Measurements from ENCODE around the gene JADE1.

Gene JADE1

DNA sequence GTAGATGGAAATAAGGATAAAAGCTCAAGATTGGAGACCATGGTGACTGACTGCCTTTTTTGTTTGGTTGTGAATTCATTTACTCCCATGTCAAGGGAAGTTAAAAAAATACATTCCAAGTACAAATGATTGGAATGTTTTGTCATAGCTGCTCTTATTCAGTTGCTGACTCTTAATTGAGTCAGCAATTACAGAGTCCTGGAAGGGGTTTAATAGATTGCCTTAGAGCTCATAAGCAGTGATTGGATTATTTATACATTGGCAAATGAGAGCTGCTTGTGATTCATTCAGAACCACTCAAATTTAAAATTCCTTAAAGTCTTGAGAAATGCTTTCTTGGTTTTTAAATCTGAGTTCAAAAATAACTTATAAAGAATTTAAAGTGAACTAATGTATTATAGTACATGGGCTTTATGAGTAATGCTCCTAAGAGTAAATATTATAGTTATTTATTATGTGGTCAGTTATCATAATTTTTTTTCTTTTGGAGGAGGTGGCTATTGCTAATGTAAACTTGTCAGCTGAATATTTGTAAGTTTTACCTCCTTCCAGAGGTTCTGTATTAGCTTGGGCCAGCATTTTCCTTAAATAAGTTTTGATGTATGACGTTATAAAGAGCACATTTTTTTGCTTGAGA lies 13.6 kb downstream of the JADE1 start:
- TF ChIP-seq, protein P1, sequence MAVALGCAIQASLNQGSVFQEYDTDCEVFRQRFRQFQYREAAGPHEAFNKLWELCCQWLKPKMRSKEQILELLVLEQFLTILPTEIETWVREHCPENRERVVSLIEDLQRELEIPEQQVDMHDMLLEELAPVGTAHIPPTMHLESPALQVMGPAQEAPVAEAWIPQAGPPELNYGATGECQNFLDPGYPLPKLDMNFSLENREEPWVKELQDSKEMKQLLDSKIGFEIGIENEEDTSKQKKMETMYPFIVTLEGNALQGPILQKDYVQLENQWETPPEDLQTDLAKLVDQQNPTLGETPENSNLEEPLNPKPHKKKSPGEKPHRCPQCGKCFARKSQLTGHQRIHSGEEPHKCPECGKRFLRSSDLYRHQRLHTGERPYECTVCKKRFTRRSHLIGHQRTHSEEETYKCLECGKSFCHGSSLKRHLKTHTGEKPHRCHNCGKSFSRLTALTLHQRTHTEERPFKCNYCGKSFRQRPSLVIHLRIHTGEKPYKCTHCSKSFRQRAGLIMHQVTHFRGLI (tag by site-specific recombination; IDR thresholded peaks at IDR 0.05), result no peak
- TF ChIP-seq, protein P2, sequence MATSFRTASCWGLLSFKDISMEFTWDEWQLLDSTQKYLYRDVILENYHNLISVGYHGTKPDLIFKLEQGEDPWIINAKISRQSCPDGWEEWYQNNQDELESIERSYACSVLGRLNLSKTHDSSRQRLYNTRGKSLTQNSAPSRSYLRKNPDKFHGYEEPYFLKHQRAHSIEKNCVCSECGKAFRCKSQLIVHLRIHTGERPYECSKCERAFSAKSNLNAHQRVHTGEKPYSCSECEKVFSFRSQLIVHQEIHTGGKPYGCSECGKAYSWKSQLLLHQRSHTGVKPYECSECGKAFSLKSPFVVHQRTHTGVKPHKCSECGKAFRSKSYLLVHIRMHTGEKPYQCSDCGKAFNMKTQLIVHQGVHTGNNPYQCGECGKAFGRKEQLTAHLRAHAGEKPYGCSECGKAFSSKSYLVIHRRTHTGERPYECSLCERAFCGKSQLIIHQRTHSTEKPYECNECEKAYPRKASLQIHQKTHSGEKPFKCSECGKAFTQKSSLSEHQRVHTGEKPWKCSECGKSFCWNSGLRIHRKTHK (tag by site-specific recombination; IDR thresholded peaks at IDR 0.05), result no peak
- TF ChIP-seq ZNF138 (tag by site-specific recombination; IDR thresholded peaks at IDR 0.05; ENCODE audit: borderline replicate concordance), result no peak
- TF ChIP-seq OVOL3 (tag by site-specific recombination; IDR thresholded peaks at IDR 0.05), result no peak
- TF ChIP-seq, protein P3, sequence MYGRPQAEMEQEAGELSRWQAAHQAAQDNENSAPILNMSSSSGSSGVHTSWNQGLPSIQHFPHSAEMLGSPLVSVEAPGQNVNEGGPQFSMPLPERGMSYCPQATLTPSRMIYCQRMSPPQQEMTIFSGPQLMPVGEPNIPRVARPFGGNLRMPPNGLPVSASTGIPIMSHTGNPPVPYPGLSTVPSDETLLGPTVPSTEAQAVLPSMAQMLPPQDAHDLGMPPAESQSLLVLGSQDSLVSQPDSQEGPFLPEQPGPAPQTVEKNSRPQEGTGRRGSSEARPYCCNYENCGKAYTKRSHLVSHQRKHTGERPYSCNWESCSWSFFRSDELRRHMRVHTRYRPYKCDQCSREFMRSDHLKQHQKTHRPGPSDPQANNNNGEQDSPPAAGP (tag by site-specific recombination; IDR thresholded peaks at IDR 0.05), result no peak
- no peak for TF ChIP-seq FEZF1 (tag by site-specific recombination; IDR thresholded peaks at IDR 0.05)
- TF ChIP-seq WT1 (tag by site-specific recombination; IDR thresholded peaks at IDR 0.05), result no peak
- TF ChIP-seq ZNF544 (tag by site-specific recombination; IDR thresholded peaks at IDR 0.05), result no peak
- TF ChIP-seq ZNF404 (tag by site-specific recombination; IDR thresholded peaks at IDR 0.05), result no peak
- TF ChIP-seq ZNF660 (tag by site-specific recombination; IDR thresholded peaks at IDR 0.05), result no peak
- TF ChIP-seq, protein P4, sequence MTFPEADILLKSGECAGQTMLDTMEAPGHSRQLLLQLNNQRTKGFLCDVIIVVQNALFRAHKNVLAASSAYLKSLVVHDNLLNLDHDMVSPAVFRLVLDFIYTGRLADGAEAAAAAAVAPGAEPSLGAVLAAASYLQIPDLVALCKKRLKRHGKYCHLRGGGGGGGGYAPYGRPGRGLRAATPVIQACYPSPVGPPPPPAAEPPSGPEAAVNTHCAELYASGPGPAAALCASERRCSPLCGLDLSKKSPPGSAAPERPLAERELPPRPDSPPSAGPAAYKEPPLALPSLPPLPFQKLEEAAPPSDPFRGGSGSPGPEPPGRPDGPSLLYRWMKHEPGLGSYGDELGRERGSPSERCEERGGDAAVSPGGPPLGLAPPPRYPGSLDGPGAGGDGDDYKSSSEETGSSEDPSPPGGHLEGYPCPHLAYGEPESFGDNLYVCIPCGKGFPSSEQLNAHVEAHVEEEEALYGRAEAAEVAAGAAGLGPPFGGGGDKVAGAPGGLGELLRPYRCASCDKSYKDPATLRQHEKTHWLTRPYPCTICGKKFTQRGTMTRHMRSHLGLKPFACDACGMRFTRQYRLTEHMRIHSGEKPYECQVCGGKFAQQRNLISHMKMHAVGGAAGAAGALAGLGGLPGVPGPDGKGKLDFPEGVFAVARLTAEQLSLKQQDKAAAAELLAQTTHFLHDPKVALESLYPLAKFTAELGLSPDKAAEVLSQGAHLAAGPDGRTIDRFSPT (tag by site-specific recombination; IDR thresholded peaks at IDR 0.05), result no peak
- TF ChIP-seq ZNF112 (tag by site-specific recombination; IDR thresholded peaks at IDR 0.05), result no peak
- TF ChIP-seq, protein P5, sequence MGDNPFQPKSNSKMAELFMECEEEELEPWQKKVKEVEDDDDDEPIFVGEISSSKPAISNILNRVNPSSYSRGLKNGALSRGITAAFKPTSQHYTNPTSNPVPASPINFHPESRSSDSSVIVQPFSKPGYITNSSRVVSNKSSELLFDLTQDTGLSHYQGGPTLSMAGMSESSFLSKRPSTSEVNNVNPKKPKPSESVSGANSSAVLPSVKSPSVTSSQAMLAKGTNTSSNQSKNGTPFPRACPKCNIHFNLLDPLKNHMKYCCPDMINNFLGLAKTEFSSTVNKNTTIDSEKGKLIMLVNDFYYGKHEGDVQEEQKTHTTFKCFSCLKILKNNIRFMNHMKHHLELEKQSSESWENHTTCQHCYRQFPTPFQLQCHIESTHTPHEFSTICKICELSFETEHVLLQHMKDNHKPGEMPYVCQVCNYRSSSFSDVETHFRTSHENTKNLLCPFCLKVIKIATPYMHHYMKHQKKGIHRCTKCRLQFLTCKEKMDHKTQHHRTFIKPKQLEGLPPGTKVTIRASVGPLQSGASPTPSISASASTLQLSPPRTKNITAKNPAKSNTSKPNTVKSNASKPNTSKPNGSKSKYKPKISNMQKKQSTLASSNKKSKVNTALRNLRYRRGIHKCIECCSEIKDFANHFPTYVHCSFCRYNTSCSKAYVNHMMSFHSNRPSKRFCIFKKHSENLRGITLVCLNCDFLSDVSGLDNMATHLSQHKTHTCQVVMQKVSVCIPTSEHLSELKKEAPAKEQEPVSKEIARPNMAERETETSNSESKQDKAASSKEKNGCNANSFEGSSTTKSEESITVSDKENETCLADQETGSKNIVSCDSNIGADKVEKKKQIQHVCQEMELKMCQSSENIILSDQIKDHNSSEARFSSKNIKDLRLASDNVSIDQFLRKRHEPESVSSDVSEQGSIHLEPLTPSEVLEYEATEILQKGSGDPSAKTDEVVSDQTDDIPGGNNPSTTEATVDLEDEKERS (tag by site-specific recombination; IDR thresholded peaks at IDR 0.05), result no peak
- TF ChIP-seq, protein P6, sequence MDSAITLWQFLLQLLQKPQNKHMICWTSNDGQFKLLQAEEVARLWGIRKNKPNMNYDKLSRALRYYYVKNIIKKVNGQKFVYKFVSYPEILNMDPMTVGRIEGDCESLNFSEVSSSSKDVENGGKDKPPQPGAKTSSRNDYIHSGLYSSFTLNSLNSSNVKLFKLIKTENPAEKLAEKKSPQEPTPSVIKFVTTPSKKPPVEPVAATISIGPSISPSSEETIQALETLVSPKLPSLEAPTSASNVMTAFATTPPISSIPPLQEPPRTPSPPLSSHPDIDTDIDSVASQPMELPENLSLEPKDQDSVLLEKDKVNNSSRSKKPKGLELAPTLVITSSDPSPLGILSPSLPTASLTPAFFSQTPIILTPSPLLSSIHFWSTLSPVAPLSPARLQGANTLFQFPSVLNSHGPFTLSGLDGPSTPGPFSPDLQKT (IDR thresholded peaks at IDR 0.05; ENCODE audit: borderline replicate concordance, low read depth, low read length), result no peak
- no peak for TF ChIP-seq ZNF169 (tag by site-specific recombination; IDR thresholded peaks at IDR 0.05)
- TF ChIP-seq ZNF391 (tag by site-specific recombination; IDR thresholded peaks at IDR 0.05; ENCODE audit: borderline replicate concordance, low read depth), result no peak
- no peak for TF ChIP-seq ZNF473 (tag by site-specific recombination; IDR thresholded peaks at IDR 0.05)
- ChIA-PET POLR2A (interaction anchor here (2.4 kb wide), 1 partner anchor 11 kb away, joined by 13 read pairs; no protein-coding TSS in a partner anchor), CTCF (interaction anchor here (0.6 to 1.2 kb wide), 3 partner anchors 9 to 368 kb away, joined by 4 to 6 read pairs (median 6); no protein-coding TSS in a partner anchor)
- no peaks in the 10 kb centered on the region for H3K36me3 ChIP-seq (ENCODE audit: control insufficient read depth in 2 of 2, insufficient read depth in 1 of 2, low read length in 2 of 2)
- no peaks in the 10 kb centered on the region for H3K9me3 ChIP-seq (ENCODE audit: control insufficient read depth, insufficient read depth, low read depth, low read length)
- H3K4me1 ChIP-seq (ENCODE audit: control insufficient read depth, insufficient read depth, low read length), result no peaks in the 10 kb centered on the region
- no peak overlapping the region for H3K4me3 ChIP-seq (ENCODE audit: low read depth, low read length)
- no peak overlapping the region for H3K27ac ChIP-seq (ENCODE audit: extremely low read depth, low read depth, low read length)

Data from HEK293 (cell line).